GM12873 (cell line): ENCODE data around the gene CDH4.

Experiments used
- CTCF ChIP-seq: IDR thresholded peaks from 2 replicates; pipeline ENCODE4 v1.5.1; 2012; ENCODE audit warnings: low read depth, mild to moderate bottlenecking, moderate library complexity, low read length, control low read depth; ENCODE audit not compliant: insufficient read depth; ENCODE audit errors: missing control alignments

CDH4 gene

GRCh38 chr20:61629602-61630390 lies 377.7 kb downstream of the CDH4 start:
- no peak for TF ChIP-seq CTCF

GRCh38 chr20:61630391-61630650 lies 378.3 kb downstream of the CDH4 start:
- TF ChIP-seq CTCF, result no peak

- TF ChIP-seq CTCF, result no peak
Observed at GRCh38 chr20:61630816-61631215, 378.8 kb downstream of the CDH4 start.

DNA sequence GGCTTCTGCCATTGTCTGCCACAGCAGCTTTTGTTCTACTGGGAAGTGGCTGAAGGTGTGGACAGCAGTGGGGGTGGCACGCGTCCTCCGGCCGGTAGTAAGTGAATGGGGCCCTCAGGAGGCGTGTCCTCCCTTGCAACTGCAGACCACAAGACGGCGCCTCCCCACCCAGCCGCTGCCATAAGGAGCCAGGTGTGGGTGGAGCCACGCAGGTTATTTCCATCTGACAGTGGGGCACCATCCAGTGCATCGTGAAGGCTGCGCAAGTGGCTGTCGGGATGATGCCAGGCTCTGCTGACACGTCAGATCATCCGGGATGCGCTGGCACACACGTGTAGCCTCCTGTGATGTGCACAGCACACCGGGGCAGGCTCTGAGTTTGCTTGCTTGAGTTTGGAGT lies 379.7 kb downstream of the CDH4 start:
- TF ChIP-seq CTCF, result no peak

GRCh38 chr20:61633004-61633403 lies 380.9 kb downstream of the CDH4 start:
- TF ChIP-seq CTCF, result no peak

GRCh38 chr20:61634376-61635145 lies 382.5 kb downstream of the CDH4 start:
- no peak for TF ChIP-seq CTCF

GRCh38 chr20:61635721-61636455 lies 383.8 kb downstream of the CDH4 start:
- TF ChIP-seq CTCF, result no peak
